ENCODE data around the gene SSBP3. TPM values are rescaled to one million over a fixed set of nuclear protein-coding genes. Genes with fewer than 3 reads are reported as not detected.

Gene SSBP3
- total RNA-seq, 2 donors from 2014 or later: 7.9 to 23.1 TPM

DNA sequence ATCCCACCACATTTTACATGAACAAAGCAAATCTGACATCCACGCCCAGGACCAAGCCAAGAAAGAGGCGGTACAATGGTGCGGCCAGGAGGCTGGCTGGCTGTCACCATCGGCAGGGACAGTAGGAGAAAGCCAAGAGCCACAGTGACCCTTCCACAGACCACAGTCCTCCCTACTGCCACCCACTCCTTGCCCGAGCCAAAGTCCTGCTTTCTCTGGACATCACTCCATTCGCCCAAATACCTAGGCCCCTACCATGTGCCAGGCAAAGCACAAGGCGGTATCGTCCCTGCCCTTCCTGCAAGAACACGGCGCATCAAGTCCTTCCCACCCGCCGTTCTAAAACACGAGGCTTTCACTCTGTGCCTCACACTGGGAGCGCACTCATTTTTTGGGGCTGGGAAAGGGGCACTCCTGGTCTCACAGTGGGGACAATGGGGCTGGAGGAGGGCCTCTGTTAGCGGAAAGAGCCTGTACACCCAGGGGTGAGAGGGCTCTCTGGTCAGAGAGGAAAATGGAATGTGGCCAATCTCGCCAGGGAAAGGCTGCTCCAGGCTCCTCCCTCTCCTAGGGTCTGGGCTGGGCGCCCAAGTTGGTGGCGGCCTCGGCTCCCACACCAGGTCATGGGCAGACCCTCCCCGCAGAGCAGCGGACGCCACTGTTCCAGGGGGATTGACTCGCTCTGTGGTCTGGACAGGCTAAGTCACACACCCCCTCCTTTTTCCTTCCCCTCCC, 26.5 kb downstream of the SSBP3 start:
- TF ChIP-seq, protein P1, sequence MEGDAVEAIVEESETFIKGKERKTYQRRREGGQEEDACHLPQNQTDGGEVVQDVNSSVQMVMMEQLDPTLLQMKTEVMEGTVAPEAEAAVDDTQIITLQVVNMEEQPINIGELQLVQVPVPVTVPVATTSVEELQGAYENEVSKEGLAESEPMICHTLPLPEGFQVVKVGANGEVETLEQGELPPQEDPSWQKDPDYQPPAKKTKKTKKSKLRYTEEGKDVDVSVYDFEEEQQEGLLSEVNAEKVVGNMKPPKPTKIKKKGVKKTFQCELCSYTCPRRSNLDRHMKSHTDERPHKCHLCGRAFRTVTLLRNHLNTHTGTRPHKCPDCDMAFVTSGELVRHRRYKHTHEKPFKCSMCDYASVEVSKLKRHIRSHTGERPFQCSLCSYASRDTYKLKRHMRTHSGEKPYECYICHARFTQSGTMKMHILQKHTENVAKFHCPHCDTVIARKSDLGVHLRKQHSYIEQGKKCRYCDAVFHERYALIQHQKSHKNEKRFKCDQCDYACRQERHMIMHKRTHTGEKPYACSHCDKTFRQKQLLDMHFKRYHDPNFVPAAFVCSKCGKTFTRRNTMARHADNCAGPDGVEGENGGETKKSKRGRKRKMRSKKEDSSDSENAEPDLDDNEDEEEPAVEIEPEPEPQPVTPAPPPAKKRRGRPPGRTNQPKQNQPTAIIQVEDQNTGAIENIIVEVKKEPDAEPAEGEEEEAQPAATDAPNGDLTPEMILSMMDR (IDR thresholded peaks at IDR 0.05): no peak
- TF ChIP-seq POLR2A (IDR thresholded peaks at IDR 0.05): no peak
- intact Hi-C loops (cut with DNase I): no loop called here
- 80 to 88% methylated on average over 21 to 22 of the region's 23 CpGs for WGBS, 2 donors
- Histone ChIP-seq H3K27ac (no peak overlapping the region), H3K4me3 (no peak overlapping the region), H3K9me3 (no peaks in the 10 kb centered on the region), H3K36me3 (replicated peaks in 1 of 2; ENCODE audit: insufficient read depth in 1 of 2, low read depth in 2 of 2) (no peaks in the 10 kb centered on the region), H3K4me1 (peaks cover 43% of the 10 kb centered on the region), H3K27me3 (no peaks in the 10 kb centered on the region)
- DNase-seq (peak in 2 of 4 donors; percentile 56 to 60), ATAC-seq (peak; percentile 29)

DNA sequence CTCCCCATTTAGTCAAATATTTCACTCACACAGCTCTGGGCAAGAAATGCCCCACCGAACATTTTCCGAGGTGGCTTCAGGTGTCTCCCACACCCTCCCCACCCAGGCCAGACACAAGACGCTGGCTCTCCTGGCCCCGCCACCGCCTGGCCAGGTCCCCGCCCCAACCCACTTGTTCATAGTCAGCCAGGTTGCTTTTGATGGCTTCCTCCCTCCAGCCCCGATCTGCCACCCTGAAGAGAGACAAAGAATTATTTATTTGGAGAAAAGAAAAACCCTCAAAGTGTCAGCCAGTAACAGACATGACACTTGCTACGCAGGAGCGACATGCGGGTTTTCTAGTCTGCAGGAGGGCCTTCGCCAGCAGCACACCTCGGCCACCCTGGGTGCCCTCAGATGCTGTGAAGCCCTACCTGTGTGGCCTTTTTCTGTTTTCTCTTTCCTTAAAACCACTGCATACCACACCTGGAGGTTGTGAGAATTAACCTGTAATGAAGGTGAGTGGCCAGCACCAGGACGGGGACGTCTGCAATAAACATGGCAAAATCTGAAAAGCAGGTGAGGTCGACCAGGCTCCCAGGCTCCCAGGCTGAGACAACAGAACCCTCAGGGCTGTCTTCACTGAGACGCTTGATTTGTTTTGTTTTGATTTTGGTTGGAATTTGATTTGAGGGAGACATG, 27.2 kb downstream of the SSBP3 start:
- Histone ChIP-seq H3K27ac (no peak overlapping the region), H3K27me3 (no peaks in the 10 kb centered on the region), H3K36me3 (replicated peaks in 1 of 2; ENCODE audit: insufficient read depth in 1 of 2, low read depth in 2 of 2) (no peaks in the 10 kb centered on the region), H3K9me3 (no peaks in the 10 kb centered on the region), H3K4me1 (peaks cover 45% of the 10 kb centered on the region), H3K4me3 (no peak overlapping the region)
- DNase-seq (no peak), ATAC-seq (no peak)
- intact Hi-C loops (cut with DNase I): no loop called here
- 85 to 97% methylated on average over 13 to 16 of the region's 16 CpGs for WGBS, 2 donors
- no peak for TF ChIP-seq POLR2A (IDR thresholded peaks at IDR 0.05)
- TF ChIP-seq, protein P1 (IDR thresholded peaks at IDR 0.05): no peak

DNA sequence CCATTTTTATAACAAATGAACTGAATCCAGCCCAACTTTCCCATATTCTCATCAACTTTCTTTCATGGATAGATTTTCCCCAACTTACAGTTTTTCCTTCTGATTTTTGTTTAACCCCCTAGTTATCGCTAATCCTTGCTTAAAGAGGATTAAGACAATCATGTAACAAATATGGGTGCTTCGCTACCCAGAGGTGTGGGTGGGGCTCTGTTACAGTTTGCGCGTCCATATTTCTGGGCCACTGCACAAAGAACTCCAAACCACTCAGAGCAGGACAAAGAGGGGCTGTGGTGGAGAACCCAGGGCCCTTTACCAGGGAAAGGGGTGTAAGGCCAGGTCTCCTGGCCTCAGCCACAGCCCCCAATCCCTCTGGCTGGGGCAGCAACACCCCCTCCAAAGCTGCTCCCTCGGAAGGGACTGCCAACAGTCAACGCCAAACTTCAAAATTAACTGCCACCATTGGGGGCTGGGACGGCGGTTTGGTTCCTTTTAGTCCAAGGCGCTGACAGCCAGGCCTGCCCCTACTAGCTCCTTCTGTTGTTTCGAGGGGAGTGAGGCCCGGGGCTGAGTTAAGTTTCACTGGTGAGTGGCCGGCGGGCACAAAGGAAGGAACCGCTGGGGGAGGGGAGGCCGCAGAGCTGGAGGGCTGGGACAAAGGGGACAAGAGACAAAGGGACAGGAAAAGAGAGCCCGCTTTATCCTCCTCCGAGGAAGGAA, 27.9 kb downstream of the SSBP3 start:
- H3K36me3 ChIP-seq (replicated peaks in 1 of 2; ENCODE audit: insufficient read depth in 1 of 2, low read depth in 2 of 2): no peaks in the 10 kb centered on the region
- H3K4me1 ChIP-seq: peaks cover 44% of the 10 kb centered on the region
- H3K27ac ChIP-seq: no peak overlapping the region
- H3K4me3 ChIP-seq: no peak overlapping the region
- TF ChIP-seq, protein P1 (IDR thresholded peaks at IDR 0.05): no peak
- no peak for TF ChIP-seq POLR2A (IDR thresholded peaks at IDR 0.05)
- ATAC-seq (no peak), DNase-seq (no peak)
- whole genome bisulfite sequencing, 2 donors: 80 to 95% methylated on average over 17 of the region's 17 CpGs
- no peaks in the 10 kb centered on the region for H3K27me3 ChIP-seq
- no peaks in the 10 kb centered on the region for H3K9me3 ChIP-seq
- intact Hi-C loops (cut with DNase I): no loop called here

DNA sequence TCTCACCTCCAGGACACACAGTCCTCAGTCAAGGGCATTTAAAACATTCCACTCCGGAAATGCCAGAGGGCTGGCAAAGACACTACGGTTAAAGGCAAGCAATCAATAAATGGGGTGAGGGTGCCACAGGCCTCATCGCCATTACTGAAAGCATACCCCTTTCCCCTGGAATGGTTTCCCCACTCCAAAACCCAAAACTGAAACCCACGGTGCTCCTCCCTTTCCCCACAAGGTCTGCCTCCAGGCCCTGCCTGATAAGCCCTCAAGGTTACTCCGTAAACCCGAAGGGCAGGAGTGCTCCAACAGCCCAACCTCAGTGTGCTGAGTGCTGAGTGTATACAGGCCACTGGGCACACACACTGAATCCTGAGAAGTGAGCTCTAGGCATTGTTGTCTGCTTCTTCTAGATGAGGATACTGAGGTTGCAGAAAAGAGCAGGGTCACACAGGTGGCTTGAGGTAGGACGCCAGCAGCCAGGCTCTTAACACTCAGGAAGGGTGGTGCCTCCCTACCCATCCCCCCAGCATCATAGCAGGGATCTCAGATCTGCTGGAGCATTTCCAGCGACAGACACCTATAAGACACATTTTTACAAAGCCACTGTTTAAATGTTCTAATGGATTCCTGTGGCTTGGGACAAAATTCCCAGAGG, 29.0 kb downstream of the SSBP3 start:
- Histone ChIP-seq H3K4me1 (peaks cover 51% of the 10 kb centered on the region), H3K36me3 (replicated peaks in 1 of 2; ENCODE audit: insufficient read depth in 1 of 2, low read depth in 2 of 2) (no peaks in the 10 kb centered on the region), H3K27me3 (no peaks in the 10 kb centered on the region), H3K27ac (peak overlapping the region; percentile 44 to 70 (median 57)), H3K9me3 (no peaks in the 10 kb centered on the region), H3K4me3 (no peak overlapping the region)
- ATAC-seq (peak; percentile 73), DNase-seq (peak; percentile 47 to 63 (median 52))
- WGBS, 2 donors: 32 to 35% methylated on average over 6 to 8 of the region's 8 CpGs
- intact Hi-C loops (cut with DNase I): no loop called here
- no peak for TF ChIP-seq POLR2A (IDR thresholded peaks at IDR 0.05)
- TF ChIP-seq, protein P1 (IDR thresholded peaks at IDR 0.05): no peak

All from body of pancreas (tissue), 4 donors.